Measurements from ENCODE around the gene NHSL1.

NHSL1 gene, protein sequence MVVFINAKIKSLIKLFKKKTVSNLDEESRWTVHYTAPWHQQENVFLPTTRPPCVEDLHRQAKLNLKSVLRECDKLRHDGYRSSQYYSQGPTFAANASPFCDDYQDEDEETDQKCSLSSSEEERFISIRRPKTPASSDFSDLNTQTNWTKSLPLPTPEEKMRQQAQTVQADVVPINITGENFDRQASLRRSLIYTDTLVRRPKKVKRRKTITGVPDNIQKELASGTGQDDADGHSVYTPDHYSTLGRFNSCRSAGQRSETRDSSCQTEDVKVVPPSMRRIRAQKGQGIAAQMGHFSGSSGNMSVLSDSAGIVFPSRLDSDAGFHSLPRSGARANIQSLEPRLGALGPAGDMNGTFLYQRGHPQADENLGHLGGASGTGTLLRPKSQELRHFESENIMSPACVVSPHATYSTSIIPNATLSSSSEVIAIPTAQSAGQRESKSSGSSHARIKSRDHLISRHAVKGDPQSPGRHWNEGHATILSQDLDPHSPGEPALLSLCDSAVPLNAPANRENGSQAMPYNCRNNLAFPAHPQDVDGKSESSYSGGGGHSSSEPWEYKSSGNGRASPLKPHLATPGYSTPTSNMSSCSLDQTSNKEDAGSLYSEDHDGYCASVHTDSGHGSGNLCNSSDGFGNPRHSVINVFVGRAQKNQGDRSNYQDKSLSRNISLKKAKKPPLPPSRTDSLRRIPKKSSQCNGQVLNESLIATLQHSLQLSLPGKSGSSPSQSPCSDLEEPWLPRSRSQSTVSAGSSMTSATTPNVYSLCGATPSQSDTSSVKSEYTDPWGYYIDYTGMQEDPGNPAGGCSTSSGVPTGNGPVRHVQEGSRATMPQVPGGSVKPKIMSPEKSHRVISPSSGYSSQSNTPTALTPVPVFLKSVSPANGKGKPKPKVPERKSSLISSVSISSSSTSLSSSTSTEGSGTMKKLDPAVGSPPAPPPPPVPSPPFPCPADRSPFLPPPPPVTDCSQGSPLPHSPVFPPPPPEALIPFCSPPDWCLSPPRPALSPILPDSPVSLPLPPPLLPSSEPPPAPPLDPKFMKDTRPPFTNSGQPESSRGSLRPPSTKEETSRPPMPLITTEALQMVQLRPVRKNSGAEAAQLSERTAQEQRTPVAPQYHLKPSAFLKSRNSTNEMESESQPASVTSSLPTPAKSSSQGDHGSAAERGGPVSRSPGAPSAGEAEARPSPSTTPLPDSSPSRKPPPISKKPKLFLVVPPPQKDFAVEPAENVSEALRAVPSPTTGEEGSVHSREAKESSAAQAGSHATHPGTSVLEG (N-terminal part only)

DNA sequence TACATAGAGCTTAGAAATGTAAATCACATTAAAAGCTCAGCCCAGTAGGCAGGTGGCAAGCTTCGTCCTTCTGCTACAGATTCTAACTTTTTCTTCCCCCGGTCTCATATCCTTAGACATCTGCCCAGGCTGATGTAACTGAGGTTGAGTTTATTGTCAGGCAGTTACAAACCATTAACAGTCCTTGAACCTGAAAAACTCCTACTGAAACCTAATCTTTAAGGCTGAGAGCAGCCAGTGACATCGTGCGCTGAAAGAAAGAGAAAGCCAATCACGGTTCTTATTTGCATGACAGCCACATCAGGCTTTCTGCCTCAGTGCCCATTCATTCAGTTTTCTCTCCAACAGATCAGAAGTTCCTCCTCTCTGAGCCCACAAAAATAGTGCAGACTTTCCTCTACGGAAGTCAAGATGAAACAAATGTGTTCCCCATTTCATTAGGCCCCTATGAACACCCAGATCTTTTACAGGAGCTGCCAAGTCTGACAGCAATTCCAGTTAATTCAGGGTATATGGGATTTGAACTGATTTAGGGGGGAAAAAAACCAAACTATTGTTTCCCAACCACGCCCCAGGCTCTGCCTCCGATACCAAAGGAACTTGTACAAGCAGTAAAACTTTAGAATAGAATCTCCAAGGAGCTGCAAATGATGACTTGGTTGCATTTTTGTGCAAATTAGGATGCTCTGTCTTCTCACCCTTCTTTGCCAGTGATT lies at the start of gene NHSL1:
Gene NHSL1, minus strand, starts transcription at position 192 of the 716 bp plus-strand sequence. CDS start 204 bp downstream, outside the sequence.
- DNase-seq: no peak

DNA sequence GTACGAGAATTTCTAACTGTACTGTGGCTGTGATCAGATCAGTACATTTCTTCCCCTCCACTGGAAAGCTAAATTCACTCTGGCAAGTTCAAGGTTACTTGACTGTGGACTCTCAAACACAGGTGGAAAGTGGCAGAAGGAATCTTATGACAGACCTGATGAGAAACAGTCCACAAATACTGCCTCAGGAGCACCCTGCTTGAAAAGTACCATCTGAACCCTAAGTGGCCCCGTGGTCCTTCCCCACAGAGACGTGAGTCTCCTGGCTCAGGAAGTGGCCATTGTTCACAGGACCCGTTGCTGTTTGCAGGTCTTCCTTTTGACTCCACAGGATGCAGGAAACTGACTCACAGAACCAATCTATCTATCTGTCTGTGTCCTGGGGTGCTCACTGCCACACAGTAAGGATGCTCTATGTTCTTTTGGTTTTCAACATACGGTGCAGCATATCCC lies 47.5 kb upstream of the NHSL1 start:
- no peak for DNase-seq

DNA sequence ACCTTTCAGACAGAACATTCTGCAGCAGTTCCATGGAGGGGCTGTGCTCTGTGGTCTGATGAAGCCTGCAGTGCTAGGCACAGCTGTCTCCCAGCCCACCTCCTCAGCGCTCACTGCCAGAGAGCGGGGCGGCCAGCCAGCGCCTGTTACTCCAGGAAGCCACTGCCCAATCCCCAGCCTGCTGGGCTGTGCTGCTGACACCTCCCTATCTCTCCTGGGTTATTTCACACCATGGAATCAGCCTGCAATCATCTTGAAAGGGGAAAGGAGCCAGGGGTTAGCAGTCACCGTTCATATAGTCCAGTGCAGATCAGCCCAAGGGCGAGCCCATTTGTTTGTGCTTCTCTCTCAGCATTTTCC lies 46.3 kb upstream of the NHSL1 start:
- no peak for DNase-seq

DNA sequence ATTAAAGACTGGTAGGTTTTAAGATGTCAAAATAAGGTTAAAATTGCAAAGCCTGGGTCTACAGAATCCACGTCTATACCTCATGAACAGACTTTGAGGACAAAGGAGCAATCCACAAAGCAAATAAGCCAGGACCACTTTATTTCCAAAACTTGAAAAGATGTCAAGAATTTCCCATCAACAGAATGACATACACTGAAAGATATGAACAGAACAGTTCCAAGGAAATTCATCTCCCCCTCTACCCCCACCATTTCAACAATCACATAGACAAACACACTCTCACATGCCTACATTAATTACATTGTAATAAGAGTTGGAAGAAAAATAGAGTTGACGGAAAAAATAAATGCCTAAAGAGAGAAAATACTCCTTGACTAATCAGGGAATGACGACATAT lies 45.2 kb upstream of the NHSL1 start:
- no peak for DNase-seq

DNA sequence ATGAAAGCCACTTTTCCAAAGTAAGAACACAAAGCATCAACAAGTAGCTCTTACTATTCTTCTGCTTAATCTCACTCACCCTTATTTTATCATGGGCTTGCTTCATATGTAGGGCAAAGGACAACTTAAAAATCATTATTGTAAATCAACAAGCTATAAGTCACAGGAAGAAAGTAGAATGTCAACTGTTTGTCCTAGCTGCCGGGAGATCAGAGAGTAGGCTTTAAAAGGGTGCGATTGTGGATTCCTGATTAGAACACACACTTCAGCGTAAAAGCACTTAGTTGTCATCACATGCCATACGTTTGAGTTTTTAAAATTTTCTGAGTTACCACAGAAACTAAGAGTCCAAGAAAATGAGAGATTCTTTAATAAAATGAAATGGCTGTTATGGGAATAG lies 44.4 kb upstream of the NHSL1 start:
- no peak for DNase-seq

DNA sequence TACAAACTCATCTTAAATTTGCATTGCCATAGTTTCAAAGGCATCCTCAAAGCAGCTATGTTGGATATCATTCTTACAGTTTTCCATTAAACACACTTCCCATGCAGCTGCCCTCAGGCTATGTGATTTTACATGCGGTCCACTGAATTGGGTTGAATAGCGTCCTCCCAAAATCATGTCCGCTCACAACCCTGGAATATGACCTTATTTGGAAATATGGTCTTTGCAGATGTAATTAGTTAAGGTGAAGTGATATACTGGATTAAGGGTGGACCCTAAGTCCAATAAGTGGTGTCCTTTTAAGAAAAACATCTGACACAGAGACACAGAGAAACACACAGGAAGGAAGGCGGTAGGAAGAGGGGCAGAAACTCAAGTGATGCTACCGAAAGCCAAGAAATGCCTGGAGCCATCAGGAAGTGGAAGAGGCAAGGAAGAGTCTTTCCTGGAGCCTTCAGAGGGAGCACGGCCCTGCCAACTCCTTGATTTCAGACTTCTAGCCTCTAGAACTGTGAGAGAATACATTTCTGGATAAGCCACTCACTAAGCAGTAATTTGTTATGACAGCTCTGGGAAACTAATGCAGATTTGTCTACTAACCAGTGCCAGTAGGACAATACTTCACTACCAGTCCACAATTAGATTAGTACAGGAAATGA lies 42.7 kb upstream of the NHSL1 start:
- DNase-seq: no peak

DNA sequence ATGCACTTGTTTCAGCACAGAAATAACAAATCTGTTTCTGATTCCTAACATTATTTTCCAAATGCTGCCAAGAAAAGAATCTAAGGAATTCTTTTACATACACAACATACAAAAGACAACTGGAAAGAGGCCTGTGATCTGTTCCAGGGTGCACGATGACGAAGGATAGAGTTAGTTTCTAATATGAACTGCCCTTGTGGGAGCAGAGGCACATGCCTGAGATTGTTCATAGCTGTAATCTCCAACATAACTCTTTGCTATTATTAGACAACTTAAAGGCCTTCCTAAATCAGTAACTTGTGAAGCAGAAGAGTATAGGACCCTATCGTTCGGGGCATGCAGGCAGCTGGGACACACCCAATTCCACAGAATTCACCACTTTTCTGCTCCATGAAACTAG lies 41.2 kb upstream of the NHSL1 start:
- DNase-seq: no peak

DNA sequence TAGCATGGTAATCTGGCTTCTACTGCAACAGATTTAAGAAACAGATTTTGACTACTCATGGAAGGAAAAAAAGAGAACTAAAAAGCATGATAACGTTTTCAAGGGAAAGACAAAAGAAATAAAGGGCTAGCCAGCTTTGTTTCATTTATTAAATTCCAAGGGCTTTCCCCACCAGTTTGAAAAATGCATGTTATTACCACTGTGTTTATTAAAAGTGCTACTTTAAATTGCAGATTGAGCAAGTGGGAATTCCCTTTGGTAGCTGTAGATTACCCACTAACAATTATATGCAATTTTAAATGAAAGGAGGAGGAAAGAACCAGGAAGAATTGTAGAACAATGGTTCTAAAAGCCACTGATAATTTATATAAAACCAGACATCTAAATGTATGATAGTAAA lies 40.6 kb upstream of the NHSL1 start:
- no peak for DNase-seq

DNA sequence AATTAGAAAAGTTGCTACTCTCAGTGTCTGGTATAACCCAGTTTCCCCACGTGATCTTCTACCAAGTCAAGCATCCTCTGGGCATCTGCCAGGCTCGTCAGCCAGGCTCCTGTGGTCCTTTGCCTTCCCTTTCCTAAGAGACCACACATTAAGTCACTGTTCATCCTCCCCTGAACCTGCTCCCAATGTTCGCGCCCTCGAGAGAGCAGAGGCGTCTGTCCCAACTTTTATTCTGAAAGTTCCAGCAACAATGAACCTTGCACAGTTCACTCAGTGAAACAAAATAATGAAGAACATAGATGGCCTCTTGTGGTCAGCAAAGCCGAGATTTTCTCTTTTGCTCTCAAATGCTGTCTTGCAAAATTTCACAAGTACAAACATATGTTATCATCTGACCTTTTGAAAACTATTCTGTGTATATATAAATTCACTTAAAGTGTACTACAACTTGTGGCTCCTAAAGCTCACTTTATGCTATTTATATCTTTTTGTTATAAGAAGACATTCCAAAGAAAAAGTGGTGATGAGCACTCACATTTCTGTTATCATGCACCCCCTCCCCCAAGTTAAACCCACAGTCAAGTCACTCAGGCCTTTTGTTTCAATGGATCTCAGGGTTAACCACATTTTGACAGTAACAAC lies 39.2 kb upstream of the NHSL1 start:
- no peak for DNase-seq

DNA sequence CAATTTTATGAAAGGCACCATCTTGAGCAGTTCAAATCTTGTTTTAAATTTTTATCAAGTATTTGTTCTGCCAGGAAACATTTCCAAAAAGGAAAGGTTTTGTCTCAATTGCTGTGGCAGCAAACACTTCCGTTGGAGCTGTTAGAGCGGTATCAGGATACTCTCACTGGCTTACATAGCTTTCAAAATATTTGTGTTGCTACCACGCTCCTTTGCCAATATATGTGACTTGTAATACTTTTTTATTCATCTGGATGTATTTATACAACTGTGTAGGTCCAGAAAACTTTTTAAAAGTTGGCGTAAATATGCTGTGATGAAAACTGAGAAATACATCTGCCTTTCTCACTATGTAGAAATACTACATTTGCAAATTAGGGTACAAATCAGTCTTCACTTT lies 37.8 kb upstream of the NHSL1 start:
- DNase-seq: no peak

DNA sequence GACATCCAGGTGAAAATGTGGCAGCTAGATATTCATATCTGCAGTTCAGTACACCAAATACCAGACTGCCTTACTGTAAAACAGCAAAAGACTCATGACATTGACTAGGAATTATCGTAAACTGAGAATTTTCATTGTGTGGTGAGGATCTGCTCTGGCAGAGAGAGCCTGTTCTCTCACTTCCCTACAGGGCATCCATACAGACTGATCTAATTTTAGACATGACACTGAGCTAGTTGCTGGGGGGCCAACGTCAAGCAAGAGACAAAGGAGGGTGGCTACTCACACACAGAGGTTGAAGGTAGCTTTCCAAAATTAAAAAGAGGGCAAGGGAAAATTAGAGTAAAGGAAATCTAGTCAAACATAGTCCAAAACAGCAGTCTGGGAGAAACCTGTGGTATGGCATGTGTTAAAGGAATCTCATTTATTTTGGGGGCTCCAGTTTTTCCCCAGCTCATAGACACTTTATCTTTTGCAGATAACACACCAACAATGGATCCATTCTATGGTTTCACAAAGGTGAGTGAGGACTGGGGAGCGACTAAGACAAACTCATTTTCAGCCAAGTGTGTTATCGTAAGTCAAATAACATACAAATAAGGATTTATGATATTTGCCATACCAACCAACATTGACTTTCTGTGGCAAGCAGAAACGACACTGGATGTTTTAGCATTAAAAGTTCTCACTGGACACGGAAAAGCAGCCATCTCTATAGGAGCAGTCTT lies 36.6 kb upstream of the NHSL1 start:
- no peak for DNase-seq

DNA sequence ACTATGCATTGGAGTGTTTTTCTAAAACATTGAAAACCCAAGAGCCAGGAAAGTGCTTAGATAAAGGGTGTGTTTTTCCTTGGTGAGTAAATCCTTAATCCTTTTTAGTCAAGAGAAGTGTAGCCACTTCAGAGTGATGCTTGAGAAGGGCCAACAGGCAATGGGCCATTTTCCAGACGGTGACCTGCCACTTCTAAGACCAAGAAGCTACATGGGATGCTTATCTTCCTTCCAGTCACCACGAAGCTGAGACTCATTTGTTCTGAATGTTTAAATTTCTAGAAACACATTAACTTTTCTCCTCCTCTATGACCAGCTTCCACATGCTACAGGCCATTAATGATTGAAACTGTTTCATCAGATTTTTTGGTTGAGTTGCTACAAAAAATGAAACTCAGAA lies 34.4 kb upstream of the NHSL1 start:
- DNase-seq: no peak

DNA sequence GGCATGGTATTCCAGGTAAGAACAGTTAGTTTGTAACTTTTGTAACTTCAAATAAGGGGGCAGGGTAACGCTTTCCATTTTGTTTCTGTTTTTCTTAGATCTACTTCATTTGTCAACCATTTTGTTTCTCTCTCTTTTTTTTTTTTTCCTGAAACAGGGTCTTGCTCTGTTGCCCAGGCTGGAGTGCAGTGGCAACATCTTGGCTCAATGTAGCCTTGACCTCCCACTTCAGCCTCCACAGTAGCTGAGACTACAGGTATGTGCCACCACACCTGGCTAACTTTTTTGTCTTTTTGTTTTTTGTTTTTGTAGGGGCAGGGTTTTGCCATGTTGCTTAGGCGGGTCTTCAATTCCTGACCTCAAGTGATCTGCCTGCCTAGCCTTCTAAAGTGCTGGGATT lies 32.1 kb upstream of the NHSL1 start:
- DNase-seq: no peak

DNA sequence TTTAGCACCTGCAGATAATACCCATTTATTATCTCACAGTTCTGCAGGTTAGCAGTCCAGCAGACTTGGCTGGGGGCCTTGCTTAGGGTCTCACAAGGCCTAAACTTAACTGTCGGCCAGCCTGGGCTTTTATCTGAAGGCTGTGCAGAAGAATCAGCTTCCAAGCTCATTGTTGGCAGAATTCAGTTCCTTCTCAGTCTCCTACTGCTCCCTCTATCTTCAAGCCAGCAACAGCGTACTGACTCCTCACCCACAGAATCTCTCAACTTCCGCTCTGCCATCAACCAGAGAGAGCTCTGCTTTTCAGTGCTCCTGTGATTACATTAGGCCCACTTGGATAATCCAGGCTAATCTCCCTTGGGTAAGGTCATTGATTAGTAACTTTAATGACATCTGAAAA lies 30.2 kb upstream of the NHSL1 start:
- no peak for DNase-seq

DNA sequence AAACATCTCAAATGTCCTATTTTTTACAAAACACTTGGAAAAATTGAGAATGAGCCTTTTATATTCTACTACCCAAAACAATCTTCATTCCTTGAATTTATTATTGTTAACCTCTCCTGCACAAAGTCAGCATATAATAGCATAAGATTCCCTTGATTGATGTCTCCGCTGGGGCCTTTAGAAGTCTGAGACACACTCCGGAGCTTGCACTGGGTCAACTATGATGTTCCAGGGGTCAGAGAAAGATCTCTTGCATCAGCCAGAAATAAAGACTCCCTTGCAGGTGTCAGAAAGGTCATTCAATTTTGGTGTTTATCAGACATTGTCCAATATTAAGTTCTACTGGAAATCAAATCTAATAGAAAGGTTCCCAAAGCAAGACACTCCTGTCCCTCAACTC lies 29.7 kb upstream of the NHSL1 start:
- no peak for DNase-seq

DNA sequence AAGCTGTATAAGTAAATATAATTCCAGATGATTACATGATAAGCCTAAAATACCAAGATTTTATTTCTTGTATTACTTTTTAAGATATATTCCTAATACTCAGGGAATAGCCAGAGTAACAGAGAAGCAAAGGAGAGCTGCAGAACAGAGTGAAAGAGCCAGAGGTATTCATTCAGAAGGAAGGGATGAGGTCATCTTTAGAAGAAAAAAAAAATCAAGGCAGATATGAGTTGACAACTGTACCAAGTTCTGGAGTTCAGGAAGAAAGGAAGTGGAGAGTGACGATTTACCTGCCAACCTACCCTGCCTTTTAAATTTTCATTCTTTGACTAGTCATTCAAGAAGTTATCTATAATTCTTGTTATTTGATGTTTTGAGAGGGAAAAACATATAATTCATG lies 28.8 kb upstream of the NHSL1 start:
- DNase-seq: no peak

DNA sequence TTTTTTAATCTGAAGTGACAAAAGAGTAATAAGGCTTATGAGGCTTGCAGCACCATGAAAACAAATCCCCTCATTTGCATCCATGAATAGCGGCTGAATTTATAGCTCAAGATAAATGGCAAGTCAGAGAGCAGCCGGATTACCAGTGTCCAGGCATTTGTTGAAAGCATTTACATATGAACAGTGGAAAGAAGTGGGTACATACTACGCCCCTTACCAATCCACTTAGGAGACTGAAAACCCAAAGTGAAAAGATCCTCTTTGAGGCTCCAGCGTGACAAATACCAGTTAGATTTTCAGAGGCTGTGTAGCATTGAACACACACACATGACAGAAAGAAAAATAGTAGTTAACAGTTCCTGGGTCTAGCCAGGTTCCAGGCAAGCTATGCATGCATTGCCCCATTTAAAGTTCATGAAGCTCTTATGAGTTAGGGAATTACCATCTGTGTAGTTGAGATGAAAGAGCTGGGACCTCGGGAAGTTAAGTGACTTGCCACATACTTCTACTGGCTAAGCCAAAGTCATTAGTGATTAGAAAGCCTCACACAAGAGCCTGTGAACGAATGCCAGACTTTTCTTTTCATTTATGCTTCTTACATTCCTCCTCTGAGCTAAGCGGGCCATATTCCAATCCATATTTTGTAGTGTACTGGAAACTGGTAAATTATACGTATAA lies 28.3 kb upstream of the NHSL1 start:
- no peak for DNase-seq

DNA sequence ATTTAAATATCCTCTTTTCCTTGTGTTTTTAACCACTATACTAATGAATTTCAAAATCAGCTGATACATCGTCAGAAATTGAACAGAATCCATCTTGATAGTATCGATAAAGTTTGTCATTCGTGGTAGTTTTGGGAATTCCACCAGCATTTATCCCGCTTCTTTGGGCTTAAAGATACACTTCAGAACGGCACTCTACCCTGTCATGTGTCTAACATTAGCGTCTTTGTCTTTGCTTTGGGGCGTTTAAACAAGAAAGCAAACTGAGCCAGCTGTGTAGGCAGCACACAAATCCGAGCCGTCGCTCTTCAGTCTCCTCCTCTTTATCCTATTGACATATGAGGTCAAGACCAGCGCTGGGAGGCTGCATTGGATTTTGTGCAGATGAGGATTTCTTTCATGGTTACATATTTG lies 27.5 kb upstream of the NHSL1 start:
- peak; percentile 3 for DNase-seq

DNA sequence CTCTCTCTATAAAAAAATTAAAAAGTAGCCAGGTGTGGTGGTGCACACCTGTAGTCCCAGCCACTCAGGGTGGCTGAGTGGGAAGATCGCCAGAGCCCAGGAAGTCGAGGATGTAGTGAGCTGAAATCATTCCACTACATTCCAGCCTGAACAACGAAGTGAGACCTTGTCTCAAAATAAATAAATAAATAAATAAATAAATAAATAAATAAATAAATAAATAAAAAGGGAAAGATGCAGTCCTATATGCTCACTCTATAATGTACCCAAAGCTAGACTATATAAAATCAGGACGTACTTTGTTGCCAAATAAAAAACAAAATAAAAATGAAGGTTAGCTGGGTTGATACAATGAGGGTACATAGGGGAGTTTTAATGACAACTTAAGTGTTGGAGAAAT lies 26.1 kb upstream of the NHSL1 start:
- DNase-seq: no peak

DNA sequence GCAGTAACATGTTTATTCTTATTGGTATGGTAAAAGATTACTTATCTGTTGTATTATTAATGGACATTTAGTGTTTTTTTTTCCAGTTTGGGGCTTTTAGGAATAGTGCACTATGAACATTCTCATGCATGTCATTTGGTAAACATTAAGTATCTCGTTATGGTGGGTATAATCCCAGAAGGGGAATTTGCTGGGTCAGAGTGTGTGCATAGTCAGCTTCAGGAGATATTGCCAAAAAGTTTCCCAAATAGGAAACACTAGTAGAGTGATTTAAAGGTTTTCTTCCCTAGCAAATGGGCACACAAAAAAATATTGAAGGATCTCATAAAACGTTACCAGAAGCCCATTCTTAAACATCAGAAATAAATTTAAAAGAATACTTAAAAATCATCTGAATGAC lies 25.2 kb upstream of the NHSL1 start:
- no peak for DNase-seq
